ENCODE results near the gene SLC35B1. TPM values are rescaled to one million over a fixed set of nuclear protein-coding genes. Genes with fewer than 3 reads are reported as not detected.
A peak's percentile ranks its signal among the peaks of the same experiment; 100 is the strongest.

Gene SLC35B1
- total RNA-seq, 4 donors from 2014 or later, result 31.0 to 40.1 (median 35.1) TPM

DNA sequence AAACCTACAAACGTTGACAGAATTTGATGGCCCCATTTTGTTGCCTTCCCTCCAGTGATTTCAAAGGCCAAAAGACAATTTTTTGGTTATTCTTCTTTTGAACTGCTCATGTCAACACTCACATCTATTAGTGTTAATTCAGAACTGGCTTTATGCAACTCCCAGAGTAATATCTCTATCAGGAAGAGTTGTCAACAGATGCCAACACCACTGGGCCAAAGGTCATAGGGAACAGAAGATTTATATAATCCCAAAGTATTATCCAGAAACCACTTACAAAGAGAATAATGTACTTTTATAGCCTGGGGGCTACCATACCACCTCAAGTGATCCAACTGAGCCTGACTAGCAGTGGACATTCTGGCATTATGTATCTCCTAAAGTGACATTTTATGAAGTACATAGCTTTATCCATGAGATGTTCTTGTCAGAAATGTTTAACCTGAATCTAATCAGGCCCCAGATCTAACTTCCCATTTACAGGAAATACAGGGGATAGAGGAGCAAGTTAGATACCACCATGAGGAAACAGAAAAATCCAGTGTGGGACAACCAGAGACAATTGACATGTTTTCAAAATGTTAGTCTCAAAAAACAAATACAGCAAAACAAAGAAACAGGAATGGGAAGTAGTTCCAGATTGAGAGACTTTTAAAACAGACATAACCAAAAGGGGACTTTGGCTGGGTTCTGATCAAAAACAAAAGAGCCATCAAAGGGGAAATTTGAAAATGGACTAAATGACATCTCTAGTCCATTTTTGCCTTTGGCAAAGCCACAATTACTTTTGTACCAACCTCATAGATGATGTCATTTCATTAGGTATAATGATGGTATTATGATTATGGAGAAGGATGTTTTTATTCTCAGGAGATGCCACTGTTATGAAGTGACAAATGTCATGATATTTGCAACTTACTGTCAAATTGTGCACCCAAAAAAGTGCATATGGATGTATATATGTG is 37.7 kb upstream of the SLC35B1 start:
- no peak overlapping the region for H3K4me3 ChIP-seq (ENCODE audit: low read depth, poor library complexity, severe bottlenecking)
- WGBS, 2 donors, result 63 to 69% methylated on average over 1 of the region's 1 CpG
- no peak for DNase-seq (ENCODE audit: low spot score in 2 of 2)
- TF ChIP-seq POLR2A (IDR thresholded peaks at IDR 0.05) (no peak), CTCF (IDR thresholded peaks at IDR 0.05) (no peak)
- intact Hi-C loops (cut with DNase I; ENCODE audit: low total_unique reads), result no loop called here

- intact Hi-C loops (cut with DNase I; ENCODE audit: low total_unique reads), result no loop called here
- 27 to 65% methylated on average over 1 of the region's 1 CpG for WGBS, 2 donors
- TF ChIP-seq CTCF (IDR thresholded peaks at IDR 0.05) (no peak), POLR2A (IDR thresholded peaks at IDR 0.05) (no peak)
- peak in 1 of 2 donors; percentile 26 for DNase-seq (ENCODE audit: low spot score in 2 of 2)
- no peak overlapping the region for H3K4me3 ChIP-seq (ENCODE audit: low read depth, poor library complexity, severe bottlenecking)
These were observed 34.4 kb upstream of the SLC35B1 start for GRCh38 chr17:49742166-49742638.

GRCh38 chr17:49741692-49742076 is 33.9 kb upstream of the SLC35B1 start:
- H3K4me3 ChIP-seq (ENCODE audit: low read depth, poor library complexity, severe bottlenecking), result no peak overlapping the region
- no peak for DNase-seq (ENCODE audit: low spot score in 2 of 2)
- intact Hi-C loops (cut with DNase I; ENCODE audit: low total_unique reads), result no loop called here
- 40 to 47% methylated on average over 3 of the region's 3 CpGs for WGBS, 2 donors
- TF ChIP-seq POLR2A (IDR thresholded peaks at IDR 0.05) (no peak), CTCF (IDR thresholded peaks at IDR 0.05) (no peak)

DNA sequence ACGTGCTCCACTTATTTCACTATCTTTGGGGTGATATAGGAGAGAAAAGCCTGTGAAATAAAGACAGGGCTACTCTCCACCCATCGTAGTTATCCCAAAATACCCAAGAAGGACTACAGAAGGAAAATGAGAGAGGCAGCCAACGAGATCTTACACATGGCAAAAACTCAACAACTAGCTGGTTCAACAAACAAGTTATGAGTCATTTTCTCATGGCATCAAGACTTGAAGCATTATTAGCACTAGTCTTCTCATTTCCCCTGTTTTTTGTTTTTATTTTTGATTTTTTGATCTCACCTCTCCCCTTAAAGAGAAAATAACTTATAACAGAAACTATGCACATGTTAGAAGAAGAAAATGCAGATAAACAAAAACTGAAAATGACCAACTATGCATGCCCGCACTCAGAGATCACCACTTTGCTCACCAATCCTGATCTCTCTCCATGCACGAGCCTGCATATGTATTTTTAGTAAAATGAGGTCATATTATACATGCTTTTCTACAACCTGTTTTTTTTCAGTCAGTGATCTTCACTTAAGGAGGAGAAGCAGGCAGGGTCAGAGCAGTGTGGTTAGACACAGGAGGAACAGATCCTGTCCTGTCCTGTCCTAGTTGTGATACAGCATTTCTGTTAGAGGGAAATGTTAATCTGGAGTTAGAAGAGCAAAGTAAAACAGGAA is 33.4 kb upstream of the SLC35B1 start:
- TF ChIP-seq CTCF (IDR thresholded peaks at IDR 0.05), result no peak
- no peak for TF ChIP-seq POLR2A (IDR thresholded peaks at IDR 0.05)
- intact Hi-C loops (cut with DNase I; ENCODE audit: low total_unique reads), result no loop called here
- no peak for DNase-seq (ENCODE audit: low spot score in 2 of 2)
- 20 to 21% methylated on average over 5 of the region's 5 CpGs for WGBS, 2 donors
- no peak overlapping the region for H3K4me3 ChIP-seq (ENCODE audit: low read depth, poor library complexity, severe bottlenecking)

- TF ChIP-seq POLR2A (IDR thresholded peaks at IDR 0.05) (no peak), CTCF (IDR thresholded peaks at IDR 0.05) (no peak)
- intact Hi-C loops (cut with DNase I; ENCODE audit: low total_unique reads), result no loop called here
- peak; percentile 84 to 96 for DNase-seq (ENCODE audit: low spot score in 2 of 2)
- 34 to 39% methylated on average over 7 of the region's 7 CpGs for WGBS, 2 donors
- H3K4me3 ChIP-seq (ENCODE audit: low read depth, poor library complexity, severe bottlenecking), result no peak overlapping the region
These were observed 32.0 kb upstream of the SLC35B1 start for GRCh38 chr17:49739641-49740271.
